ENCODE measurements around the gene SCN8A.

Gene SCN8A

DNA sequence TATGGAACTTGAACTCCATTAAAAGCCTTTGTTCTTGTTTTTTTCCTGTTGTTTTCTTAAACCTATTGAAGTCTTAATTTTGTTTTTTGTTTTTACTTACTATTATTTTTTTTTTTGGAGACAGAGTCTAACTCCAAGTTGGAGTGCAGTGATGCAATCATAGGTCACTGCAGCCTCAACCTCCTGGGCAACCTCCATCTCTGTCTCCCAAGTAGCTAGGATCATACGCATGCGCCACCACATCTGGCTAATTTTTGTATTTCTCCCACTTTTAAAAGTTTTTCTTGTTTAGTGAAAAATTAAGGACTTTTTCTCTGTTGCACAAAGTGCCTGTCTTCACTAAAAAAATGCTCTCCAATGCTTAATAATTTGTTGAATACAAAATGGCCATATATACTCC lies 76.2 kb downstream of the SCN8A start:
- TF ChIP-seq, protein P1, sequence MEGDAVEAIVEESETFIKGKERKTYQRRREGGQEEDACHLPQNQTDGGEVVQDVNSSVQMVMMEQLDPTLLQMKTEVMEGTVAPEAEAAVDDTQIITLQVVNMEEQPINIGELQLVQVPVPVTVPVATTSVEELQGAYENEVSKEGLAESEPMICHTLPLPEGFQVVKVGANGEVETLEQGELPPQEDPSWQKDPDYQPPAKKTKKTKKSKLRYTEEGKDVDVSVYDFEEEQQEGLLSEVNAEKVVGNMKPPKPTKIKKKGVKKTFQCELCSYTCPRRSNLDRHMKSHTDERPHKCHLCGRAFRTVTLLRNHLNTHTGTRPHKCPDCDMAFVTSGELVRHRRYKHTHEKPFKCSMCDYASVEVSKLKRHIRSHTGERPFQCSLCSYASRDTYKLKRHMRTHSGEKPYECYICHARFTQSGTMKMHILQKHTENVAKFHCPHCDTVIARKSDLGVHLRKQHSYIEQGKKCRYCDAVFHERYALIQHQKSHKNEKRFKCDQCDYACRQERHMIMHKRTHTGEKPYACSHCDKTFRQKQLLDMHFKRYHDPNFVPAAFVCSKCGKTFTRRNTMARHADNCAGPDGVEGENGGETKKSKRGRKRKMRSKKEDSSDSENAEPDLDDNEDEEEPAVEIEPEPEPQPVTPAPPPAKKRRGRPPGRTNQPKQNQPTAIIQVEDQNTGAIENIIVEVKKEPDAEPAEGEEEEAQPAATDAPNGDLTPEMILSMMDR (IDR thresholded peaks at IDR 0.05; ENCODE audit: borderline replicate concordance, insufficient read depth, low read depth, low read length), result no peak
- H3K4me3 ChIP-seq (ENCODE audit: low read depth, low read length), result no peak overlapping the region

DNA sequence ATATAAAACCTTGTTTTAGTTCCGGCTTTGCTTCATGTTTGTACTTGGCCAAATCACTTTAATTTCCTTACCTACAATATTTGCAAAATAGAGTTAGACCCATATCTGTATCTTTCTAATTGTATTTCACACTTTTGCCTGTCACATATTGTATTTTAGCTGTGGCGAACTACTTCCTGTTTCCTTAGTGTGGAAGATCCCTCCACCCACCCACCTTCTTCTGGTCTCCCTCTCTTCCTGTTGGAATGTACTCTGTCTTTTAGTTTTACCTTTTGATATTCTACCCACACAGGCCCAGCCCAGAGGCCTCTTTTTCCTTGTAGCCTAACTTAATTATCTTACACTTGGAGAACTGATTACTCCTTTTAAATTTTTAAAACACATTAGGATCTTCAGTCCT lies 78.2 kb downstream of the SCN8A start:
- no peak overlapping the region for H3K4me3 ChIP-seq (ENCODE audit: low read depth, low read length)
- TF ChIP-seq, protein P1 (IDR thresholded peaks at IDR 0.05; ENCODE audit: borderline replicate concordance, insufficient read depth, low read depth, low read length), result no peak

DNA sequence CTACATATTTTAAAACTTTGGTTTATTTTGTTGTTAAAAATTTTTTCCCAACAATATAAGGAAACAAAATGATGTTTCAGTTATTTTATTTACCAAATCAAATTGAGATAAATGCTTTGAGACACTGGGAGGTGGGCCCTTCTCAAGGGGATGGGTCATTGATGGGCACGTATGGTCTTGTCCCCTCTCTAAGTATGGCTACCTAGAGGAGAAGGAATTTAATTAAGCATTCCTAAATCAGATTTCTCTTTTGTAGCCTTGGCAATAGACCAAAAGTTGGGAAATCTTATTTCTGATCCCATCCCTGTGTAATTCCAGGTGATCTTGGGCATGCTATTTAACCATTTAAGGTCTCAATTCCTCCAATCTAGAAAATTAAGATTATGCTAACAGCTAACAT lies 79.0 kb downstream of the SCN8A start:
- TF ChIP-seq, protein P1 (IDR thresholded peaks at IDR 0.05; ENCODE audit: borderline replicate concordance, insufficient read depth, low read depth, low read length), result no peak
- no peak overlapping the region for H3K4me3 ChIP-seq (ENCODE audit: low read depth, low read length)

DNA sequence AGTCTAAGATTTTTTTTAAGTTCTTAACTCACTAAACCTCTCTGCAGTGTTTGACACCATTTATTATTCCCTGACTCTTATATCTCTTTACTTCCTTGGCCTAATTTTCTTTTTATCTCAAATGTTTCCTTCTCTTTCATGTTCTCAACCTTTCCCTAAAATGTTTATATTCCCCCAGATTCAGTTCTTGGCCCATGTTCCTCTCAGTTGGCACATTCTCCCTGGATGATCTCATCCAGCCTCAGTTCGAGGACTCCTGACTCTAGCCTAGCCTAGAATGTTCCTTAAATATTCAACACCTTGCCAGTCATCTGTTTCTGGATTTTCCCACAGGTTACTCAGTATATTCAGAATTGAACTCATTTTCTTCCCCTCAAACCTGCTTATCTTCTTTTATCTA lies 81.3 kb downstream of the SCN8A start:
- no peak overlapping the region for H3K4me3 ChIP-seq (ENCODE audit: low read depth, low read length)
- TF ChIP-seq, protein P1 (IDR thresholded peaks at IDR 0.05; ENCODE audit: borderline replicate concordance, insufficient read depth, low read depth, low read length), result no peak

DNA sequence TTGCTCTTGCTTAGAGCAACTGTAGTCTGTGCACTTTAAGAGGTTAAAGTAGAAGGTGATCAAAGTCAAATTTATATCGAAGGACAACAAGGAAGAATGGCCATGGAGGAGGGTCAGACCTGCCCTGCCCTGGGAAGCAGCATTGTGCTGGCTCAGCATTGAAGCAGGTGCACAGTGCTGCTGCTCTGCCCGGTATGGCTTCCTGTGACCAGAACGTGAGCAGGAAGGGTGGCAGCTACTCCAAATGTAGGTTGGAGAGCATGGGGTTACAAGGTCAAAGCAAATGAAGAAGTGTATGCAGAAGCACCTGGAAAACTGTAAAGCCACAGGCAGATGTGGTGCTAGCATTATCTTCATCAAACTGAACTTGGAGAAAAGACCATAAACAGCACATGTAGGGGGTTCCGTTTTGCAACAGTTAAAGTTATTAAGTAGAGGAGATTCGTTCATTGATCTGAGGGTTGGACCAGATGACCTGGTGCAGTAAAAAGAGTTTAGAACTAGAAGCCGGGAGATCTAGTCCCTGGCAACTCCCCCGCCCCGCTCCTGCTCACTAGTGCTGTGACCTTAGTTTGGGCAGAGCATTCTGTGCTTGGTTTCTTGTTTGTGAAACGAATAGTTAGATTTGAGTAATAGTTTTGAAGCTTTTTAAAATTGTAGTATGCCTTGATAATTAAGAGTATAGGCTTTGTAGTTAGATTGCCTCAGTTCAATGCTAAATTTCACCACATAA lies 84.2 kb downstream of the SCN8A start:
- TF ChIP-seq, protein P1 (IDR thresholded peaks at IDR 0.05; ENCODE audit: borderline replicate concordance, insufficient read depth, low read depth, low read length), result no peak
- no peak overlapping the region for H3K4me3 ChIP-seq (ENCODE audit: low read depth, low read length)

DNA sequence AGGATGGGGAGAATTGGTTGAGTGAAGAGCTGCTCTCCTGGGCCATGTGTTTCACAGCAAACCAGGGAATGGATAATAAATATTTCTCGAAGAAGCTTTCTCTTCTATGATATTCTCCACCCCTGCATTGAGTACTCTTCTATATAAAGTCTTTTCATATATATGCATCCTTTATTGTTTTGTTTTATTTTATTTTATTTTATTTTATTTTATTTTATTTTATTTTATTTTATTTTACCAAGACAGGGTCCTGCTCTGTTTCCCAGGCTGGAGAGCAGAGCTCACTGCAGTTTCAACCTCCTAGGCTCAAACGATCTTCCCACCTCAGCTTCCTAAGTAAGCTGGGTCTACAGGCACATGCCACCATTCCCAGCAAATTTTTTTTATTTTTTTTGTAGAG lies 85.8 kb downstream of the SCN8A start:
- TF ChIP-seq, protein P1 (IDR thresholded peaks at IDR 0.05; ENCODE audit: borderline replicate concordance, insufficient read depth, low read depth, low read length), result no peak
- no peak overlapping the region for H3K4me3 ChIP-seq (ENCODE audit: low read depth, low read length)

DNA sequence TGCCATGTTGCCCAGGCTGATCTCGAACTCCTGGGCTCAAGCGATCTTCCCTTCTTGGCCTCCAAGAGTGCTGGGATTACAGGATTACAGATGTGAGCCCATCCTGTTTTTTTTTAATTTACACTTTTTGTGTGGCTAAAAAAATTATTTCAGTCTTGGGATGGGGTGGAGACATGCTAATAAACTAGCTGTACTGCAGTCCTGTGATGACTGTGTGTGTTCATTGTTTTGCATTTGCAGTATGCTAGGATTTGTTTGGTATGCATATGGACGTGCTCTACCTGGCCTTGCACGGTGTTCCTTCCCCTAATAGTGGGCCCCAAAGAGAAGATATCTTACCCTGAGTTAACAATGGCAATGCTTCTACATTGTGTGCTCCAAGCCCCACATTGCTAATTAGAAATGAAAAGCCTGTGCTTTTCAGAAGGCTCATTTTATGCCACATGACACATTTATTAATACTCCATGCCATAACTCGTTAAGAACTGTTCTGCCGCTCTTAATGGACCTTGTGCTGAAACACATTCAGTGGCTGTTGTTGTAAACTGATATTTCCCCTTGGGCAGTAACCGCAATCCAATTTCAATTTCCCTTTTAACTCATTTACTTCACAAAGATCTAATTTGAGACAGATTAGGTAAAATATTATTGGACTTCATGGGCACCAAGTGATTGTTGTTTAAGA lies 86.4 kb downstream of the SCN8A start:
- TF ChIP-seq, protein P1 (IDR thresholded peaks at IDR 0.05; ENCODE audit: borderline replicate concordance, insufficient read depth, low read depth, low read length), result no peak
- no peak overlapping the region for H3K4me3 ChIP-seq (ENCODE audit: low read depth, low read length)
